ENCODE data around the gene BAZ2B. TPM values are rescaled to one million over a fixed set of nuclear protein-coding genes. Genes with fewer than 3 reads are reported as not detected.

The BAZ2B gene
- total and polyA plus RNA-seq, 2 donors (not counting 3 experiments of a cell fraction or from before 2014, with no cell fraction given): 22.1 to 73.8 TPM

- H3K9me3 ChIP-seq (replicated peaks; ENCODE audit: control insufficient read depth, insufficient read depth, low read length): no peaks in the 10 kb centered on the region
- FAIRE-seq: no peak
- no peak for TF ChIP-seq CTCF (IDR thresholded peaks at IDR 0.05; ENCODE audit: extremely low read depth in 1 of 2, insufficient read depth in 1 of 2, low read depth in 1 of 2, low read length in 2 of 2)
- no peak for TF ChIP-seq JUN (IDR thresholded peaks at IDR 0.05; ENCODE audit: borderline replicate concordance, insufficient read depth, insufficient read length, low read depth)
- no peak for TF ChIP-seq MYC (IDR thresholded peaks at IDR 0.05; ENCODE audit: low read depth, low read length)
- no peak for TF ChIP-seq POLR2A (IDR thresholded peaks at IDR 0.05; ENCODE audit: low read depth, low read length)
- no peak for TF ChIP-seq POLR2AphosphoS5 (IDR thresholded peaks at IDR 0.05; ENCODE audit: insufficient read depth, low read depth, low read length)
Observed at GRCh38 chr2:159553727-159554126, 62.6 kb downstream of the BAZ2B start.

GRCh38 chr2:159551806-159552205, 64.5 kb downstream of the BAZ2B start:
- no peaks in the 10 kb centered on the region for H3K9me1 ChIP-seq (replicated peaks; ENCODE audit: control insufficient read depth, extremely low read depth, insufficient read depth, low read length)
- BruUV-seq (replicated peaks): no TSS peak
- no peak overlapping the region for H3K4me3 ChIP-seq (replicated peaks in 1 of 3; ENCODE audit: insufficient read depth in 1 of 3, low read depth in 1 of 3, low read length in 3 of 3)
- no peaks in the 10 kb centered on the region for H4K20me1 ChIP-seq (replicated peaks; ENCODE audit: control insufficient read depth, extremely low read depth, insufficient read depth, low read length)
- POLR2A ChIA-PET: no interaction called here
- H3K4me1 ChIP-seq (ENCODE audit: control insufficient read depth, extremely low read depth, insufficient read depth, low read length): peaks cover 17% of the 10 kb centered on the region
- FAIRE-seq (no peak), DNase-seq (ENCODE audit: low read depth, low spot score) (no peak)
- H2AFZ ChIP-seq (ENCODE audit: low read depth, low read length): no peak overlapping the region
- no peaks in the 10 kb centered on the region for H3K27me3 ChIP-seq (ENCODE audit: control insufficient read depth in 2 of 2, insufficient read depth in 2 of 2, low read length in 2 of 2)
- H3K36me3 ChIP-seq (ENCODE audit: control insufficient read depth in 2 of 2, extremely low read depth in 1 of 2, insufficient read depth in 2 of 2, low read length in 2 of 2): no peaks in the 10 kb centered on the region
- no peak for TF ChIP-seq CTCF (IDR thresholded peaks at IDR 0.05; ENCODE audit: extremely low read depth in 1 of 2, insufficient read depth in 1 of 2, low read depth in 1 of 2, low read length in 2 of 2)
- no peak for TF ChIP-seq JUN (IDR thresholded peaks at IDR 0.05; ENCODE audit: borderline replicate concordance, insufficient read depth, insufficient read length, low read depth)
- TF ChIP-seq EZH2 (IDR thresholded peaks at IDR 0.05; ENCODE audit: borderline replicate concordance, low read depth, low read length, severe bottlenecking): no peak
- TF ChIP-seq FOS (IDR thresholded peaks at IDR 0.05; ENCODE audit: borderline replicate concordance, insufficient read depth, low read length): no peak
- no peak overlapping the region for H3K27ac ChIP-seq (ENCODE audit: insufficient read depth, low read depth, low read length)
- dilution Hi-C loops (cut with MboI; ENCODE audit: extremely low pct_ligation_motif_present, low sequenced_read_pairs): no loop called here
- CTCF ChIA-PET: no interaction called here
- no peak overlapping the region for H3K9ac ChIP-seq (replicated peaks; ENCODE audit: extremely low read depth, insufficient read depth, low read length)
- intact Hi-C loops (cut with micrococcal nuclease): no loop called here
- H3K79me2 ChIP-seq (ENCODE audit: control insufficient read depth, insufficient read depth, low read length): no peaks in the 10 kb centered on the region
- no peaks in the 10 kb centered on the region for H3K9me3 ChIP-seq (replicated peaks; ENCODE audit: control insufficient read depth, insufficient read depth, low read length)
- H3K4me2 ChIP-seq (ENCODE audit: insufficient read depth, low read length): no peak overlapping the region

More at GRCh38 chr2:159553727-159554126, 62.6 kb downstream of the BAZ2B start:
- ChIA-PET CTCF (no interaction called here), POLR2A (no interaction called here)
- Histone ChIP-seq H3K4me1 (ENCODE audit: control insufficient read depth, extremely low read depth, insufficient read depth, low read length) (peaks cover 17% of the 10 kb centered on the region), H3K4me3 (replicated peaks in 1 of 3; ENCODE audit: insufficient read depth in 1 of 3, low read depth in 1 of 3, low read length in 3 of 3) (no peak overlapping the region), H3K27me3 (ENCODE audit: control insufficient read depth in 2 of 2, insufficient read depth in 2 of 2, low read length in 2 of 2) (no peaks in the 10 kb centered on the region), H3K9me1 (replicated peaks; ENCODE audit: control insufficient read depth, extremely low read depth, insufficient read depth, low read length) (no peaks in the 10 kb centered on the region), H4K20me1 (replicated peaks; ENCODE audit: control insufficient read depth, extremely low read depth, insufficient read depth, low read length) (no peaks in the 10 kb centered on the region), H3K79me2 (ENCODE audit: control insufficient read depth, insufficient read depth, low read length) (no peaks in the 10 kb centered on the region), H3K4me2 (ENCODE audit: insufficient read depth, low read length) (no peak overlapping the region), H3K36me3 (ENCODE audit: control insufficient read depth in 2 of 2, extremely low read depth in 1 of 2, insufficient read depth in 2 of 2, low read length in 2 of 2) (no peaks in the 10 kb centered on the region), H2AFZ (ENCODE audit: low read depth, low read length) (no peak overlapping the region), H3K27ac (ENCODE audit: insufficient read depth, low read depth, low read length) (no peak overlapping the region), H3K9ac (replicated peaks; ENCODE audit: extremely low read depth, insufficient read depth, low read length) (no peak overlapping the region)
- peak; percentile 69 for DNase-seq (ENCODE audit: low read depth, low spot score)
- no TSS peak for BruUV-seq (replicated peaks)
- intact Hi-C loops (cut with micrococcal nuclease): no loop called here
- dilution Hi-C loops (cut with MboI; ENCODE audit: extremely low pct_ligation_motif_present, low sequenced_read_pairs): no loop called here

Data from endothelial cell of umbilical vein (primary cell).